Measurements from ENCODE around the gene GFM1.

GFM1 gene

DNA sequence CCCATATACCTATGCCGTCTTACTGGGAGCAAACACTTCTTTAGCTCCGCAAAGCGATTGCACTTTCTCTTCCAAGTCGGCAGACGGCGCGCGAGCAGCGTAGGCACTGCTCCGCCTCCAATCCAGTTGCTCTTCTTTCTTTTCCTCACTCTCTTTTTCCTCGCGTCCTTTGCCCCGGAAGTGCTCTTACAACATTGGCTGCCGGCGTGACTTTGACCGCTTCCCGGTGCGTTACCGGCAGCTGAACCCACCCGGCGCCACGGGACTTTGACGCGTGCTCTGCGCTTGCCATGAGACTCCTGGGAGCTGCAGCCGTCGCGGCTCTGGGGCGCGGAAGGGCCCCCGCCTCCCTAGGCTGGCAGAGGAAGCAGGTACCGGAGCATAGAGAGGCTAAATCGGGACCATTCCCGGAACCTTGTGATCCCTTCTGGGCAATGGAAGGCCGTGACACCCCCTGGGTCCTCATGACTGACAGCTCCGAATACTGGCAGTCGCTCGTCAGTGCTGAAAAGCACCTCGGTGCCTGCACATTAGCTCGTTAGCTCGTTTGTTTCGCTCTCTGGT, at the start of gene GFM1:
TSS of gene GFM1 (plus strand) at position 183 of the 564 bp plus-strand sequence. CDS start at position 291, 108 bp downstream.
- DNase-seq = peak; percentile 93 to 97

- no peak for DNase-seq
Observed at GRCh38 chr3:158600787-158601186, 43.5 kb upstream of the GFM1 start.

- no peak for DNase-seq
Observed at GRCh38 chr3:158602227-158602626, 42.1 kb upstream of the GFM1 start.

DNA sequence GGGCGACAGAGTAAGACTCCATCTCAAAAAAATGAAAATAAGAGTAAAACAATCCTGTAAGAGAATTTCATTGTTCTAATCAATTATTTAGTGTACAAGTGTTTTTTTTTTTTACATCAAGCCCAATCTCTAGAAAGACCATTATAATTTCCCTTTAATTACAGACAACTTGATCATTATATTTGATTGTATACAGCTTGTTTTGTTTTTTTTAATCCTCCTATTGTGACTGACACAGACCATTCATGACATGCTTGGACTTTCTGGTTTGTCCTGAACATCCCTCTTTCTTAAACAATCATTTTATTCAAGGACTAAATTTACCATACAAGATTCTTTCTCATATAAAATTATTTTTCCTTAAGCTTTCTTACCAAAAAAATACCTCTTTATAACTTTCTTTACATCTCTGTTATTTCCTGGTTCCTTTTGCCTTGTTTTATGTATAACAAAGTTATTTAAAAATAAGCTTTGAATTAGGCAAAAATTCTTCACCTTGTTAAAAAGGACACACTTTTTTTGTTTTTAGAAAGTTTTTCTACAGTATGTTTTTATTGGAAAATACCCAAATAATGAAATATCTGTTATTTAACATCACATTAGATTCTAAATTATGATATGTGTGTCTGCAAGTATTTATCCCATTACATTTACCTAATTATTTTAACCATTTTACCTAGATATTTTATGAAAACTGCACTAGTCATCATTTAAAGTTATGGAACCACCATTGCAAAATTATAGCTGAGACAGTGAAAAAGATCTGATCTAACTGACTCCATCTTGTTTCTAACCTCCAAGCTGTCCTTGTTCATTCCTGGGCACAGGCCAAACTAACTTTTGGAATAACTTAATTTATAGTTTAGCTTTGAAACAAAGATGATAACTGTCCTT, 26.1 kb upstream of the GFM1 start:
- DNase-seq = no peak

GRCh38 chr3:158625881-158626280, 18.4 kb upstream of the GFM1 start:
- no peak for DNase-seq

- no peak for DNase-seq
Observed at GRCh38 chr3:158631981-158632380, 12.3 kb upstream of the GFM1 start.

DNA sequence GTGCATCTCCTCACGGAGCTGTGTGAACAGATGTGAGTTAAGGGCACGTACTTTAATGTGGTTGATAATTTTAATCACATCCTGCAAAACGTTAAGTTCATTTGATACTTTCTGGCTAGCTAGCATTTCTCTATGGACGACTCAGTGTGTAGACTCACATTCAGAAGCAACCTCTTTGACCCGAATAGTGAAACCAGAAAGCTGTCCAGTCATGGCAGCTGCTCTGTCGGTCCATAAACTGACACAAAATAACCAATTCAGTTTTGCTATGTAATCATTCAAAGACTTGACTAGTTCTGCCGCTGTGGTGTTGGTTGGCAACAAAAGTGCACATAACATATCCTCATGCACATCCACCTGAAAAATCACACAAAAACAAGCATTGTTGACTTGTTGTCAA, 3.7 kb upstream of the GFM1 start:
- no peak for DNase-seq

GRCh38 chr3:158642005-158642404, 2.3 kb upstream of the GFM1 start:
- no peak for DNase-seq

DNA sequence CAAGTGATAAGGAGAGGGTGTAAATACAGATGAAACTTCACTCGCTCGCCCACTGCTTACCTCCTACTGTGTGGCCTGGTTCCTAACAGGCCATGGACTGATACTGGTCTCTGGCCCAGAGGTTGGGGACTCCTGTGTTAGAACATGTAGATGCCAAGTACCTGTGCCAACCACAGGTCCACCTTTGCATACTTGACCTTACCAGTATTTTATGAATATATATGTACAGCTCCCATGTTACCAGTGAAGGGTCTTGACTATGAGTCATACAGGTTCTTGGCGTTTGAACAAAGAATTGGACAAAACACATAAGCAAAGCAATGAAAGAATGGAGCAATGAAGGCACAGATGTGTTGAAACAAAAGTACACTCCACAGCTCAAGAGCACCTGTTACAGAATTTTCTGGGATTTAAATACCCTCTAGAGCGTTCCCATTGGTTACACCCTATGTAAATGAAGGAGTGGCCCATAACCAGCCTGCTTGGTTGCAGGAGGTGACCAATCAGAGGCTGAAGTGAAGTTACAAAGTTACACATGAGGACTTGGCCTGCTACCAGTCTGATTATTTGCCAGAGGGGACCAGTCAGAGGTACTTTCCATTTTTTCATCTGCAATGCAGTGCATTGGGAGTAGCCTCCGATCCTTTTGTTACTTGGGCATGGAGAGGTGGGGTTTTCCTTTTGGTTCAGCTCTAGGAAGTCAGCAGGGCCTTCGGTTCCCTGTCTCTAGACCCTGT, 1.7 kb upstream of the GFM1 start:
- DNase-seq = no peak

DNA sequence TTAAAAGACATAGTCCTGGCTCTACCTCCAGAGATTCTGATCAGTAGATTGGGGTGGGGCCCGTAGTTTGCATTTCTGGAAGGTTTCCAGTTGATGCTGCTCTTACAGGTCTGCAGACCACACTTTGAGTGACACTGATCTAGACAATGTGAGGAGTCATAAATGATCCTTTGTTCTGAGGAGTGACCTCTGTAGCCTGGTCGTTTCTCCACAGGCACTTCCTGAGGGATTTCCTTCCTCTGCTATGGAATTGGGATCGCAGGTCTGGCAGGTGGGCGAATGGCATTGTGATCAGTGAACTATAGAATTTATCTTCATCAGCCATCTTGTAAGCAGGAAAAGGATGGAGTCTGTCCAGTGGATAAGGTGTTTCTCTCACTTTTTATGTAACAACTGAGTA, 5.5 kb downstream of the GFM1 start:
- DNase-seq = no peak

DNA sequence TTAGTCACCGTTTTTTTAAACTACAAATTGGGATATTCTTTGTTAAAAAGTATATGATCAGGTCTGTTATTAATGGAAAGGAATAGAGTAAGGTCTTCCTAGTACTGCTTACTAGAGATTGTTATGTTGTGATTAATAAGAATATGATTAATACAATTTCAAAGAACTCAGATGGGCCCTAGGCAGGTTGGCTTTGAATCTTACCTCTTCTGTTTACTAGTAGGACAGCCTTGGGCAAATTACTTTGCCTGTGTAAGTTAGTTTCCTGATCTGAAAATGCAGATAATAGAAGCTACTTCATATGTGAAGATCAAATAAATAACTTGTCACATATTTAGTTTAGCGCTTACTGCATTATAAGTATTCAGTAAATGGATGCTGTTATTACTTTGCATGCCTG, 6.9 kb downstream of the GFM1 start:
- no peak for DNase-seq

DNA sequence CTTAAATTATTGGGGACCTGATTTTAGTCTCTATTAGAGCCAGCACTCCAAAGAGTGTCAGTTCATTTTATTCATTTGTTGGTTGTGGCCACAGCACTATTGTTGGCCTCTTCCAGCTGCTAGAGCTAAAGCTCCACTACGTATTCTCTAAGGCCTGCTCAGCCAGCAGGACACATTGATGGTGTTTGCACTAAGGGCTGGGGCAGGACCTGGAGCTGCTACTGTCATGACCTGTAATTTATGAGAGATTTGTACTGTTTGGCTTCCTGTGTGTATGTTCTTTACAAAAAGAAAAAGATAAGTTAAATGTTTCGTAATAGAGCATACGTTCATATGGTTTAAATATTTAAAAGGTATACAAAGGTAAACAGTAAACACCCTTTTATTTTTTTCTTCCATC, 8.1 kb downstream of the GFM1 start:
- DNase-seq = no peak

- DNase-seq = no peak
Observed at GRCh38 chr3:158658889-158659288, 14.6 kb downstream of the GFM1 start.

GRCh38 chr3:158659454-158660237, 15.3 kb downstream of the GFM1 start:
- peak; percentile 10 to 57 for DNase-seq

- no peak for DNase-seq
Observed at GRCh38 chr3:158660711-158661110, 16.4 kb downstream of the GFM1 start.

GRCh38 chr3:158663246-158663645, 18.9 kb downstream of the GFM1 start:
- no peak for DNase-seq

- DNase-seq = no peak
Observed at GRCh38 chr3:158663832-158664231, 19.5 kb downstream of the GFM1 start.

DNA sequence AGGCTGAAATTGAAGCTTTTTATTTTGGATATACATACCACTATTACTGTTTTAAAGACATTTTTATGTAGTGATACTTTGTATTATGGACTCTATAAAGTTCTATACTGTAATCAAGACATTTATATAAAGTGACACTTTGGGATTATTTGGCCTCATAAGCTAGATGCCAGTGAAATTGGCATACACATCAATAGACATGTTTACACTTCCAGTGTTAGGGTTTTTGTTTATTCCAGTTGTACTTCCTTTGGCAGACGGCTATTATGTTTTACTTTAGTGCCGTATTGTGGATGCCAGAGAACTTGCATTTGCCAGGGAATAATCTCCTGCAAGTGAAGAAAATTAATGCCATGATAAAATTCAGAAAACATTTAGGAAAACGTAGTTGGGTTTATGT, 22.1 kb downstream of the GFM1 start:
- DNase-seq = no peak

DNA sequence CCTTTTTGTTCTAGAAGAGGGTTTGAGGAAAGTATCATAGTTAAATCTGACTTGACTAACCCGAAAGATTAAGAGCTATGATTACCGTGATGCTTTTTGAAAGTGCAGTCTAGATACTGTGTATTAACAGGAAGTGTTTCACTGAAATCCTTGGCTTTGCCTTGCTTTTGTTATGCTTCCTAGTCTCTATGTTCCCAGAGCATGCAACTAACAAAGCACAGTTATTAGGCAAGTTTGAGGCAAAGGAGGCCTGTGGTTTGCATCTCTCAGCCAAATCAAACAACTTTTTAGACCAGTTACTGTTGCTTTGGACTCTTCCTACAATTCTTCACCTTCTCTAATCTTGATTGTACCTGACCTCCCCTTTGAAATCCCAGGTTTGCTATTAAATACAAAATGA, 24.2 kb downstream of the GFM1 start:
- DNase-seq = no peak

GRCh38 chr3:158671821-158672214, 27.5 kb downstream of the GFM1 start:
- no peak for DNase-seq

- DNase-seq = no peak
Observed at GRCh38 chr3:158672215-158673176, 28.2 kb downstream of the GFM1 start, which contains the start of gene LXN. LXN (minus strand) TSS chr3:158672648; CDS start chr3:158672478, 170 bp downstream.

- no peak for DNase-seq
Observed at GRCh38 chr3:158678687-158679086, 34.4 kb downstream of the GFM1 start.
